Trophoblast cell (in vitro differentiated cells and primary cell): ENCODE measurements around the gene LRWD1.
"Not testable (repeated sequence)": the region's sequence is repeated elsewhere in the genome, so short reads cannot be mapped to it uniquely, and the experiment has no call there.

Experiments used
- DNase-seq, 2 donors: peaks; one replicate each; pipeline ENCODE4 v3.0.0-alpha.2; 2016
- H2AFZ ChIP-seq: 2 replicates; pipeline ENCODE4 v1.6.1; 2013; ENCODE audit warnings: low read length, moderate library complexity, mild to moderate bottlenecking; ENCODE audit not compliant: insufficient read depth, poor library complexity
- H2AK5ac ChIP-seq: 2 replicates; pipeline ENCODE4 v1.6.1; 2013; ENCODE audit warnings: mild to moderate bottlenecking, low read length
- H2BK120ac ChIP-seq: 2 replicates; pipeline ENCODE4 v1.6.1; 2013; ENCODE audit warnings: low read length, mild to moderate bottlenecking, moderate library complexity; ENCODE audit not compliant: insufficient read depth, poor library complexity
- H2BK12ac ChIP-seq: 2 replicates; pipeline ENCODE4 v1.6.1; 2013; ENCODE audit warnings: mild to moderate bottlenecking, low read length, moderate library complexity
- H2BK5ac ChIP-seq: 2 replicates; pipeline ENCODE4 v1.6.1; 2013; ENCODE audit warnings: low read length, low read depth, moderate library complexity, mild to moderate bottlenecking; ENCODE audit not compliant: poor library complexity
- H3K14ac ChIP-seq: 2 replicates; pipeline ENCODE4 v1.6.1; 2013; ENCODE audit warnings: mild to moderate bottlenecking, low read length
- H3K18ac ChIP-seq: 2 replicates; pipeline ENCODE4 v1.6.1; 2013; ENCODE audit warnings: mild to moderate bottlenecking, low read length
- H3K23ac ChIP-seq: 2 replicates; pipeline ENCODE4 v1.6.1; 2013; ENCODE audit warnings: low read length
- H3K27ac ChIP-seq: 2 replicates; pipeline ENCODE4 v1.5.1; 2013; ENCODE audit warnings: low read depth, mild to moderate bottlenecking, inconsistent platforms, low read length, moderate library complexity
- H3K27me3 ChIP-seq: 2 replicates; pipeline ENCODE4 v1.6.1; 2013; ENCODE audit warnings: inconsistent platforms, mild to moderate bottlenecking, low read length, moderate library complexity; ENCODE audit not compliant: insufficient read depth
- H3K36me3 ChIP-seq, 2 experiments: 1 replicate in 1 of 2; 2 replicates in 1 of 2; pipeline ENCODE4 v1.6.1; 2013; ENCODE audit warnings: low read length in 2 of 2, mild to moderate bottlenecking in 2 of 2, moderate library complexity in 1 of 2; ENCODE audit not compliant: insufficient read depth in 2 of 2, control insufficient read depth in 1 of 2
- H3K4ac ChIP-seq: 2 replicates; pipeline ENCODE4 v1.6.1; 2013; ENCODE audit warnings: low read depth, mild to moderate bottlenecking, low read length, moderate library complexity
- H3K4me1 ChIP-seq, 2 experiments: 1 replicate in 1 of 2; 2 replicates in 1 of 2; pipeline ENCODE4 v1.6.1; 2013; ENCODE audit warnings: low read length in 2 of 2, mild to moderate bottlenecking in 2 of 2, moderate library complexity in 1 of 2; ENCODE audit not compliant: insufficient read depth in 2 of 2, control insufficient read depth in 1 of 2
- H3K4me2 ChIP-seq: 2 replicates; pipeline ENCODE4 v1.6.1; 2013; ENCODE audit warnings: inconsistent platforms, mild to moderate bottlenecking, low read length, moderate library complexity
- H3K4me3 ChIP-seq: 2 replicates; pipeline ENCODE4 v1.5.1; 2013; ENCODE audit warnings: mild to moderate bottlenecking, low read depth, low read length, inconsistent platforms
- H3K79me1 ChIP-seq: one replicate; pipeline ENCODE4 v1.6.1; 2013; ENCODE audit warnings: low read length
- H3K79me2 ChIP-seq: 2 replicates; pipeline ENCODE4 v1.6.1; 2013; ENCODE audit warnings: low read length, mild to moderate bottlenecking; ENCODE audit not compliant: control insufficient read depth, insufficient read depth, poor library complexity
- H3K9ac ChIP-seq: 2 replicates; pipeline ENCODE4 v1.6.1; 2013; ENCODE audit warnings: mild to moderate bottlenecking, low read length
- H3K9me3 ChIP-seq: 2 replicates; pipeline ENCODE4 v1.6.1; 2013; ENCODE audit warnings: low read depth, mild to moderate bottlenecking, control low read depth, inconsistent platforms, low read length; ENCODE audit not compliant: insufficient read depth
- H4K12ac ChIP-seq: 2 replicates; pipeline ENCODE4 v1.6.1; 2013; ENCODE audit warnings: low read depth, mild to moderate bottlenecking, low read length, moderate library complexity
- H4K8ac ChIP-seq: 2 replicates; pipeline ENCODE4 v1.6.1; 2013; ENCODE audit warnings: low read depth, mild to moderate bottlenecking, low read length, moderate library complexity
- H4K91ac ChIP-seq: one replicate; pipeline ENCODE4 v1.6.1; 2013; ENCODE audit warnings: low read depth, mild to moderate bottlenecking, low read length, moderate library complexity
- WGBS: extraction: QIAGEN DNeasy Blood & Tissue Kit; methylation state at CpG from one replicate; pipeline ENCODE4 v1.1.7; 2013; ENCODE audit warnings: missing lambda C conversion rate; ENCODE audit not compliant: insufficient read length, insufficient coverage; ENCODE audit errors: extremely low coverage; 5-methylcytosine and 5-hydroxymethylcytosine counted together

The LRWD1 gene

DNA sequence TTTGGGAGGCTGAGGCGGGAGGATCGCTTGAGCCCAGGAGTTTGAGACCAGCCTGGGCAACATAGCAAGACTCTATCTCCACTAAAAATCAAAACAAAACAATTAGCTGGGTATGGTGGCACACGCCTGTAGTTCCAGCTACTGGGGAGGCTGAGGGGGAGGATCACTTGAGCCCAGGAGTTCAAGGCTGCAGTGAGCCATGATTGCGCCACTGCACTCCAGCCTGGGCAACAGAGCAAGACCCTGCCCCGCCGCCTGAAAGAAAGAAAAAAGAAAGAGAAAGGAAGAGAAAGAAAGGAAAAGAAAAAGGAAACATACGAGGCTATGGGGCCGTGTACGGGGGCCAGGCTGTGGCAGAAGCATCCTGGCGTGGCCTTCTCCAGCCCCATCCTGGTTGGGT is 9.9 kb upstream of the LRWD1 start:
- H3K4me1 ChIP-seq, H3K4me2 ChIP-seq, H2BK5ac ChIP-seq, H4K91ac ChIP-seq, H3K27me3 ChIP-seq, H2BK12ac ChIP-seq, H2BK120ac ChIP-seq, H3K27ac ChIP-seq, H3K4ac ChIP-seq, H3K23ac ChIP-seq, DNase-seq, H2AK5ac ChIP-seq, H3K14ac ChIP-seq, H4K12ac ChIP-seq, H3K9ac ChIP-seq, H4K8ac ChIP-seq, H3K79me1 ChIP-seq, H3K18ac ChIP-seq, H3K9me3 ChIP-seq, H3K4me3 ChIP-seq, H2AFZ ChIP-seq, H3K79me2 ChIP-seq: not testable (repeated sequence)
- peaks cover 23 to 30% of the 10 kb centered on the region in 2 experiments for H3K36me3 ChIP-seq
- no CpG with 5 or more reads among the region's 10 CpGs for WGBS

DNA sequence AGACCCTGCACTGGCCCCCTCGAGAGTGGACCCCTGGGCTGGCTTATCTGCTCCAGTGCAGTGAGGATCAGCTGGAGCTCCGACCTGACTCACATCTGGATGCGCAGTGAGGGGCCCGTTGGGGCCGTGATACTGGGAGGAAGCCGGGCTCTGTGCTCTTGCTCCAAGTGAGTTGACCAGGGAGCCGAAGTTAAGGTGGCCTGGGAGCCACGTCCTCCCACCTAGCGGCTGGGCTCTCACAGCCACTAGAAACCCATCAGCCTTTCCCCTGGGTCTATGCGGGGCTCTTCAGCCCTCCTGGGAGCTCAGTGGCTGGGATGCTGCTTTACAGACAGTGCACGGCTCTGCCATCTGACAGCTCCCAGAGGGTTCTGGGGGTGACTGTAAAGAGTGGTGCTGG is 9.2 kb upstream of the LRWD1 start:
- WGBS, result no CpG with 5 or more reads among the region's 11 CpGs
- H2BK12ac ChIP-seq, result no peak overlapping the region
- no peak overlapping the region for H2AFZ ChIP-seq
- no peak overlapping the region for H2BK5ac ChIP-seq
- no peak overlapping the region for H4K8ac ChIP-seq
- H3K79me2 ChIP-seq, result no peaks in the 10 kb centered on the region
- H3K79me1 ChIP-seq, result peaks cover 2% of the 10 kb centered on the region
- no peak overlapping the region for H3K23ac ChIP-seq
- no peak overlapping the region for H4K12ac ChIP-seq
- H3K36me3 ChIP-seq, result peaks cover 23 to 30% of the 10 kb centered on the region in 2 experiments
- H4K91ac ChIP-seq, result no peak overlapping the region
- H3K9ac ChIP-seq, result no peak overlapping the region
- DNase-seq, result no peak
- H3K4me1 ChIP-seq, result peaks cover 3 to 5% of the 10 kb centered on the region in 2 experiments
- H2AK5ac ChIP-seq, result no peak overlapping the region
- H3K4me2 ChIP-seq, result no peak overlapping the region
- no peak overlapping the region for H3K4me3 ChIP-seq
- no peak overlapping the region for H3K14ac ChIP-seq
- H2BK120ac ChIP-seq, result no peak overlapping the region
- no peak overlapping the region for H3K18ac ChIP-seq
- H3K4ac ChIP-seq, result no peak overlapping the region
- H3K9me3 ChIP-seq, result no peaks in the 10 kb centered on the region
- no peaks in the 10 kb centered on the region for H3K27me3 ChIP-seq
- no peak overlapping the region for H3K27ac ChIP-seq

DNA sequence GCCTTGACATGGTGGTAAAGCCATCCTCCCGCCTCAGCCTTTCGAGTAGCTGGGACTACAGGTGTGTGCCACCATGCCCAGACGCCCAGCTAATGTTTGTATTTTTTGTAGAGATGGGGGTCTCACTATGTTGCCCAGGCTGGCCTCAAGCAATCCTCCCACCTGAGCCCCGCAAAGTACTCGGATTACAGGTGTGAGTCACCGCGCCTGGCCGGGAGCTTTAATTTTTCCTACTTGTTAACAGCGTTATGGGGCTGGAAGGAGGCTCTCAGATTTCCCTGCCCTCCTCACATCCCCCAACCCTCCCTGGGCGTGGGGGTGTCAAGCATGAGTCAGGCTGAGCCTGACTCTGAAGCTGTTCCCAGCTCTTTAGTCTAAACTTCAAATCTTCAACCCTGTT is 8.5 kb upstream of the LRWD1 start:
- H3K27ac ChIP-seq, result no peak overlapping the region
- no peak for DNase-seq
- no peak overlapping the region for H2BK12ac ChIP-seq
- no peak overlapping the region for H4K12ac ChIP-seq
- no peak overlapping the region for H3K18ac ChIP-seq
- no peak overlapping the region for H2AFZ ChIP-seq
- no peaks in the 10 kb centered on the region for H3K27me3 ChIP-seq
- no peak overlapping the region for H3K14ac ChIP-seq
- no peak overlapping the region for H3K4ac ChIP-seq
- no peaks in the 10 kb centered on the region for H3K9me3 ChIP-seq
- H3K36me3 ChIP-seq, result peaks cover 23 to 30% of the 10 kb centered on the region in 2 experiments
- no peak overlapping the region for H3K4me2 ChIP-seq
- H3K9ac ChIP-seq, result no peak overlapping the region
- H4K8ac ChIP-seq, result no peak overlapping the region
- peaks cover 3 to 4% of the 10 kb centered on the region in 2 experiments for H3K4me1 ChIP-seq
- no peak overlapping the region for H3K4me3 ChIP-seq
- H4K91ac ChIP-seq, result no peak overlapping the region
- peaks cover 2% of the 10 kb centered on the region for H3K79me1 ChIP-seq
- no peak overlapping the region for H2BK5ac ChIP-seq
- H3K23ac ChIP-seq, result no peak overlapping the region
- H2BK120ac ChIP-seq, result no peak overlapping the region
- H3K79me2 ChIP-seq, result no peaks in the 10 kb centered on the region
- WGBS, result no CpG with 5 or more reads among the region's 10 CpGs
- no peak overlapping the region for H2AK5ac ChIP-seq

DNA sequence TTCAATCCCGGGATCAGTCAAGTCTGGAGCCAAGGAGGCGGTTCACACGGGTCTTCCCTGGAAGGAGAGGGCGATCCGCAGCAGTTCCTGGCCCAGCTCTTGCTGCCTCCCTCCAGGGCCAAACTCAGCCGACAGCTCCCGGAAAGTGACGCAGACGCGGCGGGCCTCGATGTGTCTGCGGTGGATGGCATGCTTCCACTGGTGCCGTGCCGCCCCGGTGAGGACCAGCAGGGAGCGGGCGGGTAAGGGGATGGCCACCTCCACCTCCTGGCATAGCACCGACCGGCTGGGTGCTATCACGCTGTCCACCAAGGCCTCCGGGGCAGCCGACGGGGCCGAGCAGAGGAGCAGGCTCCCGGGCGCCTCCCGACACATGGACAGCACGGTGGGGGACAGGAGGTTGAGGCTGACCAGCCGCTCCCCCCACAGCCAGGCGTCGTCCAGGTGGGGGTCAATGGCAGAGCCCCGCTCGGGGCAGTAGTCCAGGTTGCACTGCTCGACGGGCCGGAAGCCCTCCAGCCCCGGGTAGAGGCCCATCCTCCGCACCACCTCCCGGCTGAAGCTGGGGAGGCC is 7.3 kb upstream of the LRWD1 start:
- H3K27ac ChIP-seq, result no peak overlapping the region
- WGBS, result no CpG with 5 or more reads among the region's 40 CpGs
- no peak overlapping the region for H2BK12ac ChIP-seq
- H3K4me1 ChIP-seq, result no peaks in the 10 kb centered on the region
- H2AFZ ChIP-seq, result no peak overlapping the region
- no peaks in the 10 kb centered on the region for H3K79me2 ChIP-seq
- no peak overlapping the region for H3K14ac ChIP-seq
- H2BK120ac ChIP-seq, result no peak overlapping the region
- H3K4me3 ChIP-seq, result no peak overlapping the region
- H4K12ac ChIP-seq, result no peak overlapping the region
- no peak overlapping the region for H3K18ac ChIP-seq
- no peak overlapping the region for H2BK5ac ChIP-seq
- no peak overlapping the region for H3K23ac ChIP-seq
- no peak overlapping the region for H4K8ac ChIP-seq
- no peaks in the 10 kb centered on the region for H3K9me3 ChIP-seq
- no peak overlapping the region for H3K9ac ChIP-seq
- no peak overlapping the region for H3K4ac ChIP-seq
- H3K79me1 ChIP-seq, result no peaks in the 10 kb centered on the region
- H3K36me3 ChIP-seq, result peaks cover 23 to 30% of the 10 kb centered on the region in 2 experiments
- H3K4me2 ChIP-seq, result no peak overlapping the region
- no peaks in the 10 kb centered on the region for H3K27me3 ChIP-seq
- no peak overlapping the region for H2AK5ac ChIP-seq
- no peak overlapping the region for H4K91ac ChIP-seq
- DNase-seq, result no peak
